Measurements from ENCODE around the gene FAM3D. TPM values are rescaled to one million over a fixed set of nuclear protein-coding genes. Genes with fewer than 3 reads are reported as not detected.

FAM3D gene
- total and polyA plus RNA-seq, 10 of the 15 experiments (the other 5 are each of a cell fraction or from before 2014, with no cell fraction given) = 0.04 to 0.07 TPM; not detected in 8

- no peak for TF ChIP-seq CREM (IDR thresholded peaks at IDR 0.05; ENCODE audit: low read depth)
- no peak for TF ChIP-seq POLR2AphosphoS5 (IDR thresholded peaks at IDR 0.05; ENCODE audit: low read length)
- TF ChIP-seq RCOR1 (conservative IDR thresholded peaks at IDR 0.05; ENCODE audit: low read depth, low read length) = no peak
- TF ChIP-seq BCL3 (IDR thresholded peaks at IDR 0.05; ENCODE audit: borderline replicate concordance, insufficient read depth, low read depth, low read length, poor library complexity, severe bottlenecking) = no peak
- no peak for TF ChIP-seq MYB (IDR thresholded peaks at IDR 0.05; ENCODE audit: borderline replicate concordance, low read depth, low read length)
- no peak for TF ChIP-seq MTA2 (IDR thresholded peaks at IDR 0.05; ENCODE audit: low read depth)
- no peak for TF ChIP-seq CTCF (IDR thresholded peaks at IDR 0.05 in 2 of 3, conservative IDR thresholded peaks at IDR 0.05 in 1 of 3; ENCODE audit: control insufficient read depth in 2 of 3, extremely low read depth in 1 of 3, insufficient read depth in 1 of 3, low read depth in 3 of 3, low read length in 3 of 3)
- TF ChIP-seq IRF4 (IDR thresholded peaks at IDR 0.05; ENCODE audit: low read depth, low read length) = no peak
- TF ChIP-seq TAF1 (IDR thresholded peaks at IDR 0.05; ENCODE audit: borderline replicate concordance, low read depth, low read length) = no peak
- TF ChIP-seq E2F8 (IDR thresholded peaks at IDR 0.05; ENCODE audit: low read depth, partially characterized antibody) = no peak
- no peak for TF ChIP-seq TCF12 (IDR thresholded peaks at IDR 0.05; ENCODE audit: low read depth, low read length)
Observed at GRCh38 chr3:58591517-58592510, 74.8 kb downstream of the FAM3D start (continued).
